GM21723 (cell line): Measurements from ENCODE around the gene CLHC1.
"Not testable (repeated sequence)": the region's sequence is repeated elsewhere in the genome, so short reads cannot be mapped to it uniquely, and the experiment has no call there.

Source experiments
- ATAC-seq: cut with Tn5 transposase; IDR thresholded peaks from one replicate; pipeline ENCODE4 v1.9.1; 2021; ENCODE audit warnings: mild to moderate bottlenecking, moderate library complexity; ENCODE audit not compliant: unreplicated experiment

Gene CLHC1

GRCh38 chr2:55232863-55233657 lies 967 bp upstream of the CLHC1 start:
- ATAC-seq: no peak

- ATAC-seq: no peak
These were observed 478 bp downstream of the CLHC1 start for GRCh38 chr2:55231546-55232083.

GRCh38 chr2:55230551-55230950 lies 1.5 kb downstream of the CLHC1 start:
- ATAC-seq: no peak

- ATAC-seq: no peak
These were observed 2.9 kb downstream of the CLHC1 start for GRCh38 chr2:55229221-55229620.

- ATAC-seq: no peak
These were observed 3.9 kb downstream of the CLHC1 start for GRCh38 chr2:55228226-55228563.

- not testable (repeated sequence) for ATAC-seq
These were observed 4.5 kb downstream of the CLHC1 start for GRCh38 chr2:55227437-55228225.

- ATAC-seq: no peak
These were observed 6.5 kb downstream of the CLHC1 start for GRCh38 chr2:55225481-55226020.

GRCh38 chr2:55224761-55225261 lies 7.3 kb downstream of the CLHC1 start:
- ATAC-seq: no peak

GRCh38 chr2:55223958-55224760 lies 7.9 kb downstream of the CLHC1 start:
- ATAC-seq: no peak

- no peak for ATAC-seq
These were observed 18.3 kb downstream of the CLHC1 start for GRCh38 chr2:55213822-55214221.

- no peak for ATAC-seq
These were observed 27.1 kb downstream of the CLHC1 start for GRCh38 chr2:55204950-55205349.

GRCh38 chr2:55204536-55204935 lies 27.6 kb downstream of the CLHC1 start:
- no peak for ATAC-seq

GRCh38 chr2:55200416-55200815 lies 31.7 kb downstream of the CLHC1 start:
- no peak for ATAC-seq

GRCh38 chr2:55196526-55196925 lies 35.6 kb downstream of the CLHC1 start:
- ATAC-seq: no peak

GRCh38 chr2:55191888-55192287 lies 40.2 kb downstream of the CLHC1 start:
- ATAC-seq: not testable (repeated sequence)

- not testable (repeated sequence) for ATAC-seq
These were observed 45.3 kb downstream of the CLHC1 start for GRCh38 chr2:55186837-55187236.

- no peak for ATAC-seq
These were observed 51.7 kb downstream of the CLHC1 start for GRCh38 chr2:55180374-55180773.

GRCh38 chr2:55176094-55176415 lies 56.0 kb downstream of the CLHC1 start:
- ATAC-seq: no peak

GRCh38 chr2:55175254-55176093 lies 56.6 kb downstream of the CLHC1 start:
- peak; percentile 72 for ATAC-seq
